Naive thymus-derived CD4-positive, alpha-beta T cell (primary cell): Measurements from ENCODE around the gene ARHGDIA. TPM values are rescaled to one million over a fixed set of nuclear protein-coding genes. Genes with fewer than 3 reads are reported as not detected.

Experiments used
- ATAC-seq: fragments of 150-1000 bp; cut with Tn5 transposase; 2 replicates; pipeline ENCODE4 v1.10.0; 2021; ENCODE audit warnings: mild to moderate bottlenecking, moderate library complexity
- CTCF ChIA-PET: fragments of 350-600 bp; sonication (Branson Sonifier 250); formaldehyde crosslinking; loops from one replicate; lab custom pipeline; 2021; ENCODE audit warnings: antibody characterized with exemption; lab: Charles Lee
- POLR2A ChIA-PET: fragments of 350-600 bp; sonication (Branson Sonifier 250); formaldehyde crosslinking; loops from one replicate; lab custom pipeline; 2021; ENCODE audit warnings: antibody characterized with exemption, inconsistent platforms; lab: Charles Lee
- DNase-seq, 9 donors: peaks; one replicate each; pipeline versions ENCODE4 v3.0.0 to v3.0.0-alpha.2; 2020 to 2022; ENCODE audit warnings: mixed read lengths in 1 of 9
- H3K27ac ChIP-seq: one replicate; pipeline ENCODE4 v1.7.0; 2013; ENCODE audit warnings: mild to moderate bottlenecking, low read depth, low read length, moderate library complexity
- H3K27me3 ChIP-seq, 2 donors: one replicate each; pipeline ENCODE4 v1.7.0; 2013; ENCODE audit warnings: low read length in 2 of 2, mild to moderate bottlenecking in 2 of 2, moderate library complexity in 2 of 2; ENCODE audit not compliant: control insufficient read depth in 2 of 2, insufficient read depth in 2 of 2
- H3K36me3 ChIP-seq, 3 experiments: 1 replicate in 2 of 3; 2 replicates in 1 of 3; pipeline ENCODE4 v1.7.0; 2013; ENCODE audit warnings: low read length in 3 of 3, mild to moderate bottlenecking in 3 of 3, moderate library complexity in 1 of 3; ENCODE audit not compliant: insufficient read depth in 3 of 3, control insufficient read depth in 2 of 3
- H3K4me1 ChIP-seq, 2 donors: one replicate each; pipeline ENCODE4 v1.7.0; 2013; ENCODE audit warnings: low read length in 2 of 2, mild to moderate bottlenecking in 2 of 2, moderate library complexity in 1 of 2; ENCODE audit not compliant: control insufficient read depth in 2 of 2, insufficient read depth in 2 of 2
- H3K4me3 ChIP-seq: 2 replicates; pipeline ENCODE4 v1.7.0; 2013; ENCODE audit warnings: mild to moderate bottlenecking, low read length
- H3K9me3 ChIP-seq, 3 experiments: 1 replicate in 2 of 3; 2 replicates in 1 of 3; pipeline ENCODE4 v1.7.0; 2013; ENCODE audit warnings: low read length in 3 of 3; ENCODE audit not compliant: control insufficient read depth in 2 of 3
- H3K27ac Mint-ChIP-seq, 9 donors: one replicate each; pipeline ENCODE4 v1.8.0; 2020 to 2022; ENCODE audit warnings: mixed read lengths in 9 of 9, mild to moderate bottlenecking in 8 of 9, moderate library complexity in 5 of 9, inconsistent platforms in 2 of 9
- H3K27me3 Mint-ChIP-seq, 5 donors: one replicate each; pipeline ENCODE4 v1.8.0; 2021 to 2022; ENCODE audit warnings: mixed read lengths in 5 of 5, mild to moderate bottlenecking in 1 of 5
- H3K36me3 Mint-ChIP-seq, 5 donors: one replicate each; pipeline ENCODE4 v1.8.0; 2020 to 2022; ENCODE audit warnings: mixed read lengths in 5 of 5, mild to moderate bottlenecking in 3 of 5, inconsistent platforms in 1 of 5
- H3K4me1 Mint-ChIP-seq, 7 donors: one replicate each; pipeline ENCODE4 v1.8.0; 2020 to 2022; ENCODE audit warnings: mixed read lengths in 7 of 7, mild to moderate bottlenecking in 3 of 7, inconsistent platforms in 1 of 7
- H3K4me3 Mint-ChIP-seq, 10 donors: one replicate each; pipeline ENCODE4 v1.8.0; 2020 to 2022; ENCODE audit warnings: mild to moderate bottlenecking in 10 of 10, mixed read lengths in 10 of 10, moderate library complexity in 6 of 10, inconsistent platforms in 2 of 10
- H3K9me3 Mint-ChIP-seq, 11 donors: one replicate each; pipeline ENCODE4 v1.8.0; 2020 to 2022; ENCODE audit warnings: mixed read lengths in 11 of 11, mild to moderate bottlenecking in 4 of 11, inconsistent platforms in 1 of 11, moderate library complexity in 1 of 11
- intact Hi-C, 2 donors: fragments of 100-400 bp; cut with micrococcal nuclease; formaldehyde crosslinking; loops; one replicate each; pipeline ENCODE4 v1.15.1; 2023
- polyA plus RNA-seq, 2 donors: library from polyadenylated mRNA; unstranded; fragments of 300-500 nt; fragmentation: Illumina TruSeq; gene quantifications; one replicate each; pipeline ENCODE4 v1.2.3, GENCODE V29; 2021
- total RNA-seq, 6 experiments: library from RNA in 5 of 6; stranded (reverse) in 5 of 6; gene quantifications; 1 replicate in 5 of 6; 2 replicates in 1 of 6; pipeline ENCODE4 v1.2.3 and lab custom pipeline; 2021 to 2026

Gene ARHGDIA
- total and polyA plus RNA-seq, 7 experiments from 2014 or later = 66.5 to 671 (median 339) TPM

- H3K27me3 ChIP-seq = peaks cover 0 to 4% of the 10 kb centered on the region in 2 donors
- ATAC-seq (no peak), DNase-seq (no peak)
- H3K4me3 Mint-ChIP-seq = no peak overlapping the region
- intact Hi-C loops = no loop called here
- H3K27me3 Mint-ChIP-seq = peaks cover 8 to 18% (median 8%) of the 10 kb centered on the region in 5 donors
- CTCF ChIA-PET = no interaction called here
- POLR2A ChIA-PET = no interaction called here
- peaks cover 0 to 10% (median 8%) of the 10 kb centered on the region in 7 donors for H3K4me1 Mint-ChIP-seq
- H3K9me3 Mint-ChIP-seq = no peaks in the 10 kb centered on the region
- peaks cover 0 to 63% (median 0%) of the 10 kb centered on the region in 3 experiments for H3K36me3 ChIP-seq
- no peak overlapping the region for H3K27ac ChIP-seq
- no peaks in the 10 kb centered on the region for H3K4me1 ChIP-seq
- no peak overlapping the region for H3K27ac Mint-ChIP-seq
- no peak overlapping the region for H3K4me3 ChIP-seq
- H3K36me3 Mint-ChIP-seq = peaks cover 5 to 14% (median 13%) of the 10 kb centered on the region in 5 donors
- no peaks in the 10 kb centered on the region for H3K9me3 ChIP-seq
Observed at GRCh38 chr17:81903896-81904599, 32.9 kb upstream of the ARHGDIA start.

GRCh38 chr17:81903415-81903831 is 32.3 kb upstream of the ARHGDIA start:
- peaks cover 0 to 68% (median 2%) of the 10 kb centered on the region in 3 experiments for H3K36me3 ChIP-seq

GRCh38 chr17:81902653-81903414 is 31.7 kb upstream of the ARHGDIA start:
- Histone ChIP-seq H3K9me3 (no peaks in the 10 kb centered on the region), H3K27ac (no peak overlapping the region), H3K36me3 (peaks cover 0 to 68% (median 7%) of the 10 kb centered on the region in 3 experiments), H3K4me3 (no peak overlapping the region), H3K4me1 (no peaks in the 10 kb centered on the region), H3K27me3 (peaks cover 0 to 4% of the 10 kb centered on the region in 2 donors)
- ATAC-seq (peak; percentile 37), DNase-seq (no peak)
- ChIA-PET POLR2A (interaction anchor here (0.9 to 1.0 kb wide), 2 partner anchors 8 to 15 kb away, joined by 3 to 4 read pairs; partner anchors contain the start of gene PCYT2), CTCF (interaction anchor here (0.5 kb wide), 1 partner anchor 652 kb away, joined by 4 read pairs; no protein-coding TSS in a partner anchor)
- H3K27ac Mint-ChIP-seq = no peak overlapping the region
- H3K4me3 Mint-ChIP-seq = peak overlapping the region in 2 of 10 donors; percentile 41
- peaks cover 0 to 10% (median 8%) of the 10 kb centered on the region in 7 donors for H3K4me1 Mint-ChIP-seq
- peaks cover 8 to 18% (median 8%) of the 10 kb centered on the region in 5 donors for H3K27me3 Mint-ChIP-seq
- H3K9me3 Mint-ChIP-seq = no peaks in the 10 kb centered on the region
- intact Hi-C loops = no loop called here
- peaks cover 5 to 21% (median 15%) of the 10 kb centered on the region in 5 donors for H3K36me3 Mint-ChIP-seq

More at GRCh38 chr17:81903415-81903831, 32.3 kb upstream of the ARHGDIA start:
- Mint-ChIP-seq H3K27me3 (peaks cover 8 to 18% (median 8%) of the 10 kb centered on the region in 5 donors), H3K36me3 (peaks cover 5 to 15% (median 14%) of the 10 kb centered on the region in 5 donors), H3K9me3 (no peaks in the 10 kb centered on the region), H3K4me3 (peak overlapping the region in 1 of 10 donors; percentile 41), H3K27ac (no peak overlapping the region), H3K4me1 (peaks cover 0 to 10% (median 8%) of the 10 kb centered on the region in 7 donors)
- no peak for ATAC-seq
- no peaks in the 10 kb centered on the region for H3K9me3 ChIP-seq
- ChIA-PET CTCF (no interaction called here), POLR2A (no interaction called here)
- H3K4me3 ChIP-seq = no peak overlapping the region
- DNase-seq = no peak
- peaks cover 0 to 4% of the 10 kb centered on the region in 2 donors for H3K27me3 ChIP-seq
- intact Hi-C loops = no loop called here
- no peak overlapping the region for H3K27ac ChIP-seq
- H3K4me1 ChIP-seq = no peaks in the 10 kb centered on the region

GRCh38 chr17:81902023-81902652 is 31.0 kb upstream of the ARHGDIA start, which contains the start of gene NPB:
TSS of gene NPB (plus strand) at chr17:81902238. CDS start at chr17:81902278, 40 bp downstream.
- POLR2A ChIA-PET = interaction anchor here (0.9 to 1.0 kb wide), 2 partner anchors 9 to 15 kb away, joined by 3 to 4 read pairs; partner anchors contain the start of gene PCYT2
- intact Hi-C loops = no loop called here
- Histone ChIP-seq H3K4me1 (no peaks in the 10 kb centered on the region), H3K27ac (no peak within 1 kb of the TSS), H3K36me3 (peaks cover 0 to 66% (median 11%) of the 10 kb centered on the region in 3 experiments), H3K4me3 (no peak within 1 kb of the TSS), H3K9me3 (no peaks in the 10 kb centered on the region), H3K27me3 (peaks cover 0 to 4% of the 10 kb centered on the region in 2 donors)
- CTCF ChIA-PET = interaction anchor here (0.5 kb wide), 1 partner anchor 653 kb away, joined by 4 read pairs; no protein-coding TSS in a partner anchor
- Mint-ChIP-seq H3K36me3 (peaks cover 5 to 22% (median 17%) of the 10 kb centered on the region in 5 donors), H3K27me3 (peaks cover 8 to 18% (median 8%) of the 10 kb centered on the region in 5 donors), H3K4me1 (peaks cover 0 to 10% (median 8%) of the 10 kb centered on the region in 7 donors), H3K9me3 (no peaks in the 10 kb centered on the region), H3K27ac (no peak within 1 kb of the TSS), H3K4me3 (peak within 1 kb of the TSS in 8 of 10 donors; percentile 3 to 70 (median 34))
- ATAC-seq (peak; percentile 34), DNase-seq (no peak)

- CTCF ChIA-PET = no interaction called here
- no peaks in the 10 kb centered on the region for H3K9me3 ChIP-seq
- DNase-seq (no peak), ATAC-seq (peak; percentile 12)
- no peak overlapping the region for H3K27ac ChIP-seq
- no peaks in the 10 kb centered on the region for H3K4me1 ChIP-seq
- peaks cover 0 to 61% (median 11%) of the 10 kb centered on the region in 3 experiments for H3K36me3 ChIP-seq
- intact Hi-C loops = no loop called here
- POLR2A ChIA-PET = interaction anchor here (1.0 kb wide), 1 partner anchor 16 kb away, joined by 3 read pairs; no protein-coding TSS in a partner anchor
- no peak overlapping the region for H3K4me3 ChIP-seq
- no peaks in the 10 kb centered on the region for H3K9me3 Mint-ChIP-seq
- peaks cover 5 to 23% (median 17%) of the 10 kb centered on the region in 5 donors for H3K36me3 Mint-ChIP-seq
- H3K27ac Mint-ChIP-seq = peak overlapping the region in 1 of 9 donors; percentile 54
- H3K4me3 Mint-ChIP-seq = peak overlapping the region in 9 of 10 donors; percentile 3 to 70 (median 54)
- peaks cover 0 to 4% of the 10 kb centered on the region in 2 donors for H3K27me3 ChIP-seq
- H3K27me3 Mint-ChIP-seq = peaks cover 8 to 18% (median 8%) of the 10 kb centered on the region in 5 donors
- peaks cover 0 to 10% (median 8%) of the 10 kb centered on the region in 7 donors for H3K4me1 Mint-ChIP-seq
Observed at GRCh38 chr17:81901167-81902022, 30.3 kb upstream of the ARHGDIA start.
